GM19463 (cell line): ENCODE results near the gene RASSF1.

Source experiments
- ATAC-seq: cut with Tn5 transposase; IDR thresholded peaks from one replicate; pipeline ENCODE4 v1.9.1; 2021; ENCODE audit warnings: mild to moderate bottlenecking, moderate library complexity; ENCODE audit not compliant: unreplicated experiment

The RASSF1 gene

DNA sequence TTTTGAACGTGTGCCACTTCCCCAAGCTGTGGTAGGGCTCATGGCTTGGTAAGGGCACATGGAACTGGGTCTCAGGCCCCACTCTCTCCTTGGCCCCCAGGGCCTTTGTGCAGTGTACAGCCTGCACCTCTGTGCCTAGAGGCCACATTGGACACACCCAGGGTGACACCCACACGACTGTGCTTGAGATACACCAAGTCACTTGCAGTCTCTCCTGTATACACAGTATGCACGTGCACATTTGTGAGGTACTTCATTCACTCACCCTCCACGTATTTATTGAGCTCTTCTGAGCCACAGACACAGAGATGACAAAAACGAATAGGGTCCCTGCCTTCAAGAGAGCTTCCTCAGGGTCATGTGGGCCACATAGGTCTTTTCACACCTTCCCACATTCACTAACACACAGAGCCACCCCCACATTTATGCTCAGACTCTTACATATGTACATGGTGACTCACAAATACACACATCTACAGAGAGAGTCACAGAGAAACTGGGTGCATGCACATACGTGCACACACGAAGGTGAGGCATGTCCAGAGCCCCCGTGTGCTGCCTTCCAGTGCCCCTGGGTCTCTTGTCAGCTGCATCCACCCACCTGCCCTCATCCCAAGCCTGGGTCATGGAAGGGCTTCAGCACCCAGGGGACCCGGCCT, 28.5 kb upstream of the RASSF1 start:
- ATAC-seq, result no peak

DNA sequence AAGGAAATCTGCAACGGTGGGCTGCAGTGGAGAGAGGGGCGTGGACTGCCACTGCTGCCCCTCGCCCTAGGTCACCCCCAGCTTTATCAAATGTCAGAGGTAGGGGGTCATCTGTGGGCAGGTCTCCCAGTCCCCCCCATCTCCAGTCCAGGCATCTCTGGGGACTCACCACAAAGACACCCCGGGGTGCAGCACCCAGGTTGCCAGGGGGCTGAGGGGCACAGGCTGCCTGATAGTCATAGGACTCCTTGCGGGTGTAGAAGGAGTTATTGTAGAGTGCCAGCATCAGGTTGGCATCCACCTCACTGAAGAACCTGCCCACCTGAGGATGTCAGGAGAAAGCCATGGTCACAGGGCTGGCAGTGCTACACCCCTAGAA, 25.2 kb upstream of the RASSF1 start:
- ATAC-seq, result no peak

DNA sequence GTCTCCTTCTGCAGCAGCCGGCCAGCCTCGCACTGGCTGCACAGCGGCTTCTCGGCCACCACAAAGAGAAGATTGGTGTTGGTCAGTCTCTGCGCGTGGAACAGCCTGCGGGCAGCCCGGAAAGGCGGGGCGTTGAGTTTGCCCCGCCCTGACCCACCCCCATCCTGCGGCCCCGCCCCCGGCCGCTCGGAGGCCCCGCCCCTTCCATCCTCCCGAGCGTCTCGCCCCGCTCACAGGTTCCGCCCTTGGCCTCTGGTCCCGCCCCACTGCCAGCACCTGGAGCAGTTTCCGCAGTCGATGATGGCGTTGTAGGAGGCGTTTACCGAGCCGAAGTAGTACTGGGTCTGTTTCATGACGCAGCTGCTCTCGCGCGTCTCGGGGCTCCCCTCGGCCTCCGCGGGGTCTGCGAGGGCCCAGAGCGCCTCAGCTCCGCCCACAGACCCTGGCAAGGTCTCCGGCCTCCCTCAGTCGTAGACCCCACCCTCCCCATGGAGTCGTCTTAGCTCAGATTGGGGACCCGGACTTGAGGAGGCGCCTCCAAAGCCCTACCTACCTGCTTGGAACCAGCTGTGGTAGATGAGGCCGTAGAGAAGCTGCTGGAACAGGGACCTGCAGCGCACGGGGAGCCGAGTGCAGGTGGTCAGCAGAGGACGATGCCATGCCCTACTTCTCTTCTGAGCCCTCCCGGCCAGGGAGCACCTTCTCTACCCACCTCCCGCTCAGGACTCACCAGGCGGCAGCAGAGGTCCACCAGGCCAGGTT, 24.6 kb upstream of the RASSF1 start:
- peak; percentile 89 for ATAC-seq

DNA sequence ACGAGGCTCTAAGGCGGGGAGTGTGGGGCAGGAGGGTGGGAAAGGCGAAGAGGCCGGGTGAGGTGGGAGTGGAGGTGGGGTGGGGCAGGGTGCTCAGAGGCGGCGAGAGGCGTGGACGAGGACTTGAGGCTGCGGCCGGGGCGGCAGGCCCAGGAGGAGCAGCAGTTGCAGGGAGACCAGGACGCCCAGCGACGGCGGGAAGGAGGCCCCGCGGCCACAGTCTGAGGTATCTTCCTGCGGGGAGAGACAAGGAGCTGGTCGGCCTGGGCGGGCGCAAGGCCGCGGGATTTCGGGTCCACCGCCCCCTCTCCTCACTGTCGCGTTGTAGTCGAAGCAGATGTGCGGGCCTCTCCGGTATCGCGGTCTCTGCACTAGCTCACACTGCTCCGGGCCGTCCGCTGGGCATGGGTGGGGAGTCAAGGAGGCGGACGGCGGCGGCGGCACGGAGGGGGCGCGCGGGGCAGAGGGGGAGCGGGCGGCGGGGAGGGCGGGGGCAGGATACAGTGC, 24.0 kb upstream of the RASSF1 start:
- no peak for ATAC-seq

DNA sequence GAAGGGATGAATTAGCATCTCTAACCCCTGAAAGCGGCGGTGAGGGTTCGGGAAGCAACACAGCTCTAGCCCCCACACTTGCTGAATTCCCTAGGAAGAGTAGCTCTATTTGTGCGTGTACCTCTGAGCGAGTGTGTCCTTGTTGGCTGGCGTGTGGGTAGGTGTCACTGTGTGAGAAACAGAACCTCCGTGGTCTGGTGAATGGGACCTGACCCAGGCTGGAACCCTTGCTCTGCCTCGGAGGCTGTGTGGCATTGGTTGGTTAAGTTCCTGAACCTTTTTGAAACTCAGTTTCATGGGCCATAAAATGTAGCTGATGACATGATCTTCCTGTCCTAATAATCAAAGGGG, 19.1 kb upstream of the RASSF1 start:
- ATAC-seq, result no peak

DNA sequence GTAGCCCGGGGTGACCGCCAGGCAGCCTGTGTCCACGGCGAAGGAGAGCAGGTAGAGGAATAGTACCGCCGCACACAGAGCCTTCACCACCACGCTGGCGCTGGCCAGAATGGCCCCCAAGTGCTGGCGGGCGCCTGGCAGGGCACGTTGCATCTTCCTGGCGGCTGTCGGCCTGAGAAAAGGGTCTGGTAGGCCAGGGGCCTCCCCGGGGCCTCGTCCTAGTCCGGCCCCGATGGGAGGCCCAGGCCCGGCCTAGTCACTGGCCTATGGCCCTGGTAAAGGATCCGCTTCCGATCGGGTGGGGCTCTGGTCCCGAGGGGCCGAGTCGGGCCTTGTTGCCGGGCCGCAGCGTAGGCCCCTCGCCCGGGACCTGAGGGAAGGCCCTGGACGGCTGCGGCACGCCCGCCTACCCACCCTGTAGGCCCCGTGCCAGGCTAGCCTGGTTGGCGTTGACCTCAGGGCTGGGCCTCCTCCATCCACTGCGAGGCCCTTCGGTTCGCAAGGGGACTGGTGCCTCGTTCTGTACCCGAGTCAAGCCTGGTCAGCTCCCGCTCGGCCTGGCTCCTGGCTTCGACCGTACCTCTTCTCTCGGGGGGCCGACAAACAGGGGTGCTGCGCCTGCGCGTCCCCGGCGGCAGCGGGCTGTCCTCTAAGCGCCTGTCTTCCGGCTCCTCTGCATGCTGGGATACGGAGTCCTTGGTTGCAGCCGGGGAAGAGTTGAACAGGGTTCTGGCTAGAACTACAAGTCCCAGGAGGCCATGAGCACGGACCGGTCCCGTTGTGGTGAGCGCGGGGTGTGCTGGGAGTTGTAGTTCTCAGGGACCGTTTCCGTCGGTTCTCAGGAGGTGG, 18.5 kb upstream of the RASSF1 start, which contains the start of gene TMEM115:
Gene TMEM115, minus strand, starts transcription at position 611 of the 849 bp plus-strand sequence. Its CDS starts 458 bp downstream, at position 153.
- ATAC-seq, result peak; percentile 100

DNA sequence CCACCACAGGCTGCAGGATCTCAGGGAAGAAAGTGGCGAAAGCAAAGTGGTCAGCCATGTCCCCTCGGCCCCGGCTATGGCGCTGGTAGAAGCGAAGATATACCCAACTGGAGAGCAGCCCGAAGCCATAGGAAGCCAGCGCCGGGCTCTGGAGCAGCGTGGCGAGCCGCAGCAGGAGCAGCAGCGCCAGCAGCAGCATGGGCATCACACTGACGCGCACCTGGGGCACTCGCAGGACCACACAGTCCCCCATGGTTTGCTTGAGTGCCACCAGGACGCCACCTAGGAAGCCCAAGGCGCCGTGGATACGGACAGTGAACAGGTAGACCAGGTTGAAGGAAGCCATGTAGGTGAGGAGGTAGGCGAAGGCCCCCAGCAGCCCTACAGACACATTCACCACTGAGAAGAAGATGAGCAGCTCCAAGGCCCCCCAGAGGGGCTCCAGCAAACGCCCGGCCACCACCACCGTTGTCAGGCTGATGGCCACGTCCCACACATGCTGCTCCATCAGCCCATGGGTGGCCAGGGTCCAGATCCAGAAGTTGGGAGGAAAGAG, 17.8 kb upstream of the RASSF1 start:
- no peak for ATAC-seq

DNA sequence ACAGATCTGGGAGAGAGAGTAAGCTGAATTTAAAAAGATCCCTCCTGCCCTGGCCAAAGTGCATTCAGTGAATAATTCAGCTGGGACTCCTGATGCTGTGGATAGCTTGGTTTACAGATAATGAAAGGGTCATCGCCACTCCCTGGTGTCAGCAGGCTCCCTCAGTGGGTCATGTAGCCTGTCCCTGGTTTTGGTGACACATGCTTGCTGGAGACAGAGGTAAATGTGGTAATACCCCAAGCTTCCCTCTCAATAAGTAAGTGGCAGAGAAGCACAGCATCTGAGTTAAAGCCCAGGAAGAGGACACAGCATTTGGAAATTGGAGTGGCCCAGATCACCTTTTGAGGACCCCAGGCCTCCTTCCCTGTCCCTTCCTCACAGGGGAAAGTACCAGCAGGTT, 16.8 kb upstream of the RASSF1 start:
- no peak for ATAC-seq

DNA sequence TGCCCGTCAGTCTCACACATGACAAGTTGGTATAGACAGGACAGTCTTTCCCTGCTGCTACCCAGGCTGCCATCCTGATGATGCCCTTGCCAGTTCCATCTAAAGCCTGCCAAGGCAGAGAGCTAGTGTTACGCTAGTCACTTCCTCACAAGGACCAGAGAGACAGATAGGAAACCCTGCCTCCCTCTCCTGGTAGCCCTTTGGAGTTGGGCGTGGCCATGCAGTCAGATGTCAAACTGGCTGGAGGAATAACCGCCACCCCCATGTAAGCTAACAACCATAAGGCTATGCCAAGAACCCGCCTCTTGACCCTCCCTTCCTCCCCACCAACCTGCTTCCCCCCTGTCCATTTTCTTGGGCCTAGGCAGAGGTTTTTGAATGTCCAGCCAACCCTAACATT, 15.9 kb upstream of the RASSF1 start:
- no peak for ATAC-seq

DNA sequence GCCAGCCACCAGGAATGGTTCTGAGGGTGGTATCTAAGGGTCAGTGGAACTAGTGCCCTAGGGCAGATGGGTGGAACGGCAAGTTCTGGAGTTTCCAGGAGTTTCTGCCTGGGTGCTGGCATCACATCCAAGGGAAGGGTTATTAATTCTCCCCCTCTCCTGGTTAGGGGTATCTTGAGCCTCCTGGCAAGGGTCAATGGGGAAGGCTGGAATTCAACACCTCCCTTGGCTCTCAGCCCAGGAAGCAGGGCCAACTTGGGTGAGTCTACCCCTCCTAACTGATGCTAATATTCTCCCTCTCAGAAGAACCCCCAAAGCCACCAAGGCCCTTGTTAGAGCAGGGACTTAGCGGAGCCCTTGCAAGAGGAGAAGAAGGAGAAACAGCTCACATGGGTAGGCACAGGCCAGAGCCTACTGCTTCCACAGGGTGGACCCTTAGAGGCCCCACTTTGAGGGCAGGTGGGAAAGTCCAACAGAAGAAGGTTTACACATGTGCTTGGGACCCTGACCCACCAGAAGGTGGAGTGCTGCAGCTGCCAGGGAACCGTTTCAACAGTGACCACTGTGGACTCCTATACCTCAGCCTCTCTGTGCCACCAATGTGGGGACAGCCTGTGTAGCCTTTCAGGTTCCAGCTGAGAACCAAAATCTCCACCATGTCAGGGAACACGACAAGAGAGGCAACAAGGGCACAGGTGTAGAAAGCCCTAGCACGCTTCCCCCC, 15.4 kb upstream of the RASSF1 start:
- ATAC-seq, result no peak

DNA sequence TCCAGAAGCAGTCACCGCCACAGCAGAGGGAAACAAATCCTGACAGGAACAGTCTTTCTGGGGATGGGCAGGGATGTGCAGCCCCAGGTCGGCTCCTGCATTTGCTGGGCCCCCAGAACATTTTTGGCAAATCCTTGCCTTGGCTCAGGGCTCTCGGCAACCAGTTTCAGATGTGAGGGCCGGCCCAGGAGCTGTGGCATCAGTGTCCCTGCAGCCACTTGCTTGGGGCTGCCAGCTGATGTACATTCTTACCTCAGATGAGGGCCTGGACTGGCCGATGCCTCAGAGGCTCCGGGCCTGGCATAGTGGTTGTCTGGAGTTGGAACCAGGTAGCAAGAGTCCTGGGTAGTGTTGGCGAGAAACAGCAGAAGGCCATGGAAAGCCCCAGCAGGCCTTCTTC, 14.2 kb upstream of the RASSF1 start:
- no peak for ATAC-seq

DNA sequence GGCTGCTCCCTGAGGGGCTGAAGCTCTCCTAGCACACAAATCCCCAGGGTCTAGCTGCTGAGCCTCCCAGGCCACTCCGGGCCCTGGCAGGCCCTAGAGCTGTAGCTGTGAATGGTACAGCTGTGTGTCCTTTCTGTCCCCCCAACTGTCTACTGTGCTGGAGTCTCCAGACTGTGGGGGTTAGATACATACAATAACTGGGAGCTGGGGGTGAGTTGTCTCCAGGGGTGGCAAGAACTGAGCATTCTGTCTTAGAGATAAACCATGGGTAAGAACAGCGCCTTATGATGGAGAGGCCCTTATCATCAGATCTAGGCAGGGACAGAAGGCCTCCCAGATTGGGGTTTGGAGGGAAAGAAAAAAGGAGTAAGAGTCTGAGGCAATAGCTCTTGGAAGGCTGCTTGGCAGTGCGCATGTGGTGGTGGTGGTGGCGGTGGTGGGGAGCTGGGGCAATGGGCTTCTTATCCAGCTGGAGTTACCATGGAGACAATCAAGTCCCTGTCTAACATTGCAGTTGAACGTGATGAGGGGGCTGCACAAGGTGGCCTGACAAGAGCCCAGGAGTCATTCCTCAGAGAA, 13.6 kb upstream of the RASSF1 start:
- ATAC-seq, result no peak

DNA sequence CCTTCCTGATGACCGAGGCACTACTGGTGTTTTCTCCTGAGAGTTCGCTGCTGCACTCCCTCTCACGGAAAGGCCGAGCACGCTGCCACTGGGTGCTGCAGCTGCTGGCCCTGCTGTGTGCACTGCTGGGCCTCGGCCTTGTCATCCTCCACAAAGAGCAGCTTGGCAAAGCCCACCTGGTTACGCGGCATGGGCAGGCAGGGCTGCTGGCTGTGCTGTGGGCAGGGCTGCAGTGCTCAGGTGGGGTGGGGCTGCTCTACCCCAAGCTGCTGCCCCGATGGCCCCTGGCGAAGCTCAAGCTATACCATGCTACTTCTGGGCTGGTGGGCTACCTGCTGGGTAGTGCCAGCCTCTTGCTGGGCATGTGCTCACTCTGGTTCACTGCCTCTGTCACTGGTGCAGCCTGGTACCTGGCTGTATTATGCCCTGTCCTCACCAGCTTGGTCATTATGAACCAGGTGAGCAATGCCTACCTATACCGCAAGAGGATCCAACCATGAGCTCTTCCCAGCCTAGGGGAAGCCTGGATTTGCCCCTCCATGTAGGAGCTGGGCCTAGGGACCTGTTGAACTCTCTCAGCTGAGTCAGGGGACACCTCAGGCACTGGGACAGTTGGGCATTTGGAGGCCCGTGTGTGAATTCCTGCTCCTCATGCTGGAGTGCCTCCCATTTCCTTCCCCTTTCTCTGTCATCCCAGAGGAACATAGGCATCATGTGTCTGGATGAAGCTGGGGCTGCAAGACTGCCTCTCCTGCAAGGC, 12.8 kb upstream of the RASSF1 start:
- ATAC-seq, result no peak

DNA sequence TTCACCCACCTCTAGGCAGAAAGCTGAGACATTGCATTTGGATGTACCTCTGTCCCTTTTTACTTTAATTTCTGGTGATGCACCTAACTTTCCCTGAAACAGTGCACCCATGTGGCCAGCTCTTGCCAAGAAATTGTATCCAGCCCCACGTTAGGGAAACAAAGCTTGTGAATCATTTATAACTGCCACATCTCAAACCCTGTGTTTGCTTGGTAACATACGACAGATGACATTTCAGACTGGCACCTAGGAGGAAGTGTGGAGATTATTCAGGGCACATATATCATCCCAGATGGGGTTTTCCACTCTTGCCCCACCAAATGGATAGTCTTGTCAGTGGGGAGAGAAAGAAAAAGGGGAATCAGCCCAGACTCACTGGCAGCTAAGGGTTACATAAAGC, 12.1 kb upstream of the RASSF1 start:
- no peak for ATAC-seq

DNA sequence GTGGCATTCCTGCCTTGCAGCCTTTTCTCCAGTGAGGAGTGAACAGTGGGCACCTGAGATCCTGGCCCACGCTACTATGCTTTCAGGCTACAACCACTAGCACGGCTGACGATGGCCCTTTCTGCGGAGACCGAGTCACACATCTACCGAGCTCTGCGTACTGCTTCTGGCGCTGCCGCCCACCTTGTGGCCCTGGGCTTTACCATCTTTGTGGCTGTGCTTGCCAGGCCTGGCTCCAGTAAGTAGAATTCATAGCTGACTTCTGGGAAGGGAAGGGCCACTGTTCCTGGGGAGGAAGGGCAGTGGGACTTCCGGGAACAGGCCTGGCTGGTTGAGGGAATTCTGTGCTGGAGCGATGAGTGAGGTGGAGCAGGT, 10.7 kb upstream of the RASSF1 start:
- ATAC-seq, result no peak

DNA sequence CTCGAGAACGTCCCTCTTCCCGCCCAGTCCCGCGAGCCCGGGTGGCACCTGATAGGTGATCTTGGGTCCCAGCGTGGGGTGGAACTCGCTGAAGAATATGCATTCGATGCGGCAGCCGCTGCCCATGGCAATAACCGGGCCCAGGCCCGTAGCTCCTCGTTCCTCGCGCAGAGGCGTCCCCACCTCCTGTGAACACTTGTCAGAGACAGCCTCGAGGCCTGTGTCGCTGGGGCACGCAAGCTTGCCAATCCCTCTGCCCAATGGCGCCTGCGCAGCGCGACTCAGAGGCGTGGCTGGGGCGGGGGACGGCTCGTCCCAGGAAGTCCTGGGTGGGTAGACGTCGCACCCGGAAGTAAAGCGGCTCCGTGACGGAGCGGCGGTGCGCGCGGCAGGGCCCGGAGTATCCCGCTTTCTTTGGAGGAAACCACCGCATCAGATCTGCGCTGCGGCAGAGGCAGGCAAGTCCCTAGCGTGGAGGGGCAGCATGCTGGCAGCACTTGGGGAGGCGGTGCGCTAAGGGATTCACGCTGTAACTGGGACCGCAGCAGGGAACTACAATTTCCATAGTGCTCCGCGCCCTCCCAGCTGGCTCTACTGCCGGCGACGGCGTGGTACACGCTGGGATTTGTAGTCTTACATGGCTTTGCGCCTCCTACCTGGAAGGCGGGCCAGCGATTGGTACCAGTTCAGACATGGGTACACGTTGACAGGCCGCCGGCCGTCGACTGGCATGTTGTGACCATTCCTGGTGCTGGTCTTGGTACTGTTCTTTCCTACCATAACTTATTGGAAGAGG, 10.1 kb upstream of the RASSF1 start, which contains the start of the genes CYB561D2 and NPRL2:
Gene CYB561D2, plus strand, starts transcription at position 336 of the 796 bp plus-strand sequence. CDS start 572 bp downstream, outside the sequence.
Gene NPRL2, minus strand, starts transcription at position 249 of the 796 bp plus-strand sequence. Its CDS starts 123 bp downstream, at position 126.
- ATAC-seq, result peak; percentile 85

DNA sequence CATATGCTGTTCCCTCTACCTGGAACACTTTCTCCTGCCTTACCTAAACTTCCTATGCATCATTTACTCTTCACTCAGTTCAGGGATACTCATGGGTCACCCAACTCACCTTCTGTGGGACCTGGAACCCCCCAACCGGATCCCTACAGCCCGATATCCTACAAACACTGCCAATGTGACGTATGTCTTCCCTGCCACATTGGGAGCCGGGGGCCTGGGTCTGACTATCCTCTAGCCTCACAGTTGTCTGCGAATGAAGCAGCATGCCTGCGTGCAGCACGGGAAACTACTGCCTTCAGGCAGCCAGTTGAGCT, 9.5 kb upstream of the RASSF1 start:
- ATAC-seq, result no peak

DNA sequence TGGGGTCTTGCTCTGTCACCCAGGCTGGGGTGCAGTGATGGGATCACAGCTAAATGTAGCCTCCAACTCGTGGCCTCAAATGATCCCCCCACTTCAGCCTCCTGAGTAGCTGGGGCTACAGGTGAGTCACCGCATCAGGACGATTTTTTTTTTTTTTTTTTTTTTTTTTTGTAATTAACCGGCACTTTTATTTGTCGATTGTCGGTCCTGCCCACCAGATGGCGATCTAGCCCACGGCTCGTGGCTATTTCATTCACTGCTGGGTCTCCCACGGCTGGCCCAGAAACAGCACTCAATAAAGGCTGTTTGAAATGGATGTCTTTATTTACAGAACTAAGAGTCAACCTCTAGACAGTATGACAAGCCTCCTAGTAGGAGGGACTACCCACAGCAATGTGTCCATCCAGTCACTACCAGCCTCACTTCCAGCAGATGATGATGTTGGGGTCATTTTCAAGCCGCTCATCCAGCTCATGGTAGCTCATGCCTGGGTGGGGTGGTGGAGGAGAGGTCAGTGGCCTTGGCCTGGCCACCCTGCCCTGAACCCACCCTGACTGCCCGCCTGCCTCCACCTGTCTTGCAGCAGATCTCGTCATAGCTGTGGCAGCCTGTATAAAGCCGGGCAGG, 6.7 kb upstream of the RASSF1 start:
- ATAC-seq, result no peak
